CD14-positive monocyte (primary cell): ENCODE data around the gene PPFIBP2. TPM values are rescaled to one million over a fixed set of nuclear protein-coding genes. Genes with fewer than 3 reads are reported as not detected.

Experiments
- DNase-seq, 3 donors: peaks; one replicate each; pipeline ENCODE4 v3.0.0-alpha.2; 2011 to 2022
- H2AFZ ChIP-seq: 2 replicates; pipeline ENCODE4 v1.6.0; 2012; ENCODE audit warnings: mild to moderate bottlenecking, low read depth, low read length, inconsistent platforms; ENCODE audit not compliant: insufficient read depth, poor library complexity, severe bottlenecking
- H3K27ac ChIP-seq, 2 donors: 1 replicate in 1 of 2; 2 replicates in 1 of 2; pipeline ENCODE4 v1.5.1; 2012 to 2013; ENCODE audit warnings: low read length in 2 of 2, control low read depth in 1 of 2, inconsistent platforms in 1 of 2, low read depth in 1 of 2, mild to moderate bottlenecking in 1 of 2
- H3K27me3 ChIP-seq, 2 donors: one replicate each; pipeline versions ENCODE4 v1.6.0 to v1.6.1; 2011 to 2013; ENCODE audit warnings: low read length in 2 of 2; ENCODE audit not compliant: control insufficient read depth in 2 of 2, insufficient read depth in 2 of 2
- H3K36me3 ChIP-seq, 2 donors: replicated peaks in 1 of 2; 1 replicate in 1 of 2; 2 replicates in 1 of 2; pipeline versions ENCODE4 v1.5.1 to v1.6.1; 2012 to 2013; ENCODE audit warnings: low read length in 2 of 2, control low read depth in 1 of 2, inconsistent platforms in 1 of 2, mild to moderate bottlenecking in 1 of 2; ENCODE audit not compliant: insufficient read depth in 2 of 2, control insufficient read depth in 1 of 2
- H3K4me1 ChIP-seq, 2 donors: 1 replicate in 1 of 2; 2 replicates in 1 of 2; pipeline versions ENCODE4 v1.5.1 to v1.6.1; 2012 to 2013; ENCODE audit warnings: low read length in 2 of 2, control low read depth in 1 of 2, inconsistent platforms in 1 of 2, mild to moderate bottlenecking in 1 of 2, moderate library complexity in 1 of 2; ENCODE audit not compliant: insufficient read depth in 2 of 2, control insufficient read depth in 1 of 2
- H3K4me2 ChIP-seq: replicated peaks from 2 replicates; pipeline ENCODE3; 2012; ENCODE audit warnings: low read length, moderate library complexity, mild to moderate bottlenecking; ENCODE audit not compliant: poor library complexity, severe bottlenecking; ENCODE audit errors: extremely low read depth
- H3K4me3 ChIP-seq, 3 experiments: fragments of 200-600 bp in 1 of 3; sonication (generic) in 1 of 3; replicated peaks in 1 of 3; 1 replicate in 2 of 3; 2 replicates in 1 of 3; pipeline ENCODE4 v1.5.1; 2011 to 2013; ENCODE audit warnings: low read length in 3 of 3, mild to moderate bottlenecking in 3 of 3, control low read depth in 2 of 3, low read depth in 2 of 3, inconsistent platforms in 1 of 3, moderate library complexity in 1 of 3
- H3K79me2 ChIP-seq: 2 replicates; pipeline ENCODE4 v1.6.0; 2012; ENCODE audit warnings: mild to moderate bottlenecking, control low read depth, inconsistent platforms, low read length, moderate library complexity; ENCODE audit not compliant: insufficient read depth
- H3K9ac ChIP-seq: 2 replicates; pipeline ENCODE4 v1.6.0; 2017; ENCODE audit warnings: low read length, mild to moderate bottlenecking; ENCODE audit not compliant: insufficient read depth, poor library complexity, severe bottlenecking
- H3K9me3 ChIP-seq, 2 donors: replicated peaks in 1 of 2; 1 replicate in 1 of 2; 2 replicates in 1 of 2; pipeline versions ENCODE4 v1.5.1 to v1.6.1; 2012 to 2013; ENCODE audit warnings: low read length in 2 of 2, control low read depth in 1 of 2; ENCODE audit not compliant: control insufficient read depth in 1 of 2, insufficient read depth in 1 of 2
- H4K20me1 ChIP-seq: 2 replicates; pipeline ENCODE4 v1.6.0; 2012; ENCODE audit warnings: mild to moderate bottlenecking, low read length, control low read depth, moderate library complexity; ENCODE audit not compliant: insufficient read depth
- H3K27ac Mint-ChIP-seq, 7 donors: one replicate each; pipeline ENCODE4 v1.8.0; 2020; ENCODE audit warnings: mild to moderate bottlenecking in 7 of 7, mixed read lengths in 7 of 7, moderate library complexity in 6 of 7, inconsistent platforms in 2 of 7
- H3K27me3 Mint-ChIP-seq, 3 donors: one replicate each; pipeline ENCODE4 v1.8.0; 2021 to 2022; ENCODE audit warnings: low read depth in 3 of 3, mild to moderate bottlenecking in 3 of 3, mixed read lengths in 3 of 3, moderate library complexity in 3 of 3, inconsistent platforms in 1 of 3
- H3K36me3 Mint-ChIP-seq, 2 donors: one replicate each; pipeline ENCODE4 v1.8.0; 2020; ENCODE audit warnings: mixed read lengths in 2 of 2, inconsistent platforms in 1 of 2, mild to moderate bottlenecking in 1 of 2
- H3K4me1 Mint-ChIP-seq: one replicate; pipeline ENCODE4 v1.8.0; 2020; ENCODE audit warnings: mild to moderate bottlenecking, mixed read lengths
- H3K4me3 Mint-ChIP-seq, 2 donors: one replicate each; pipeline ENCODE4 v1.8.0; 2020; ENCODE audit warnings: mild to moderate bottlenecking in 2 of 2, mixed read lengths in 2 of 2, moderate library complexity in 1 of 2
- H3K9me3 Mint-ChIP-seq, 7 donors: one replicate each; pipeline ENCODE4 v1.8.0; 2020 to 2022; ENCODE audit warnings: mixed read lengths in 7 of 7, mild to moderate bottlenecking in 6 of 7, moderate library complexity in 6 of 7, inconsistent platforms in 2 of 7
- CTCF ChIP-seq: fragments of 200-600 bp; IDR thresholded peaks from one replicate; pipeline ENCODE4 v1.8.0; 2022; ENCODE audit warnings: antibody characterized with exemption, mild to moderate bottlenecking
- WGBS: methylation state at CpG from one replicate; pipeline ENCODE4 v1.1.5; 2013; ENCODE audit warnings: missing lambda C conversion rate; ENCODE audit not compliant: insufficient coverage; 5-methylcytosine and 5-hydroxymethylcytosine counted together
- intact Hi-C, 2 donors: fragments of 100-400 bp; cut with micrococcal nuclease; formaldehyde crosslinking; loops; one replicate each; pipeline versions ENCODE4 v1.15.0 to v1.15.1; 2023
- polyA plus RNA-seq, 3 donors: library from polyadenylated mRNA; depleted of rRNA in 1 of 3; unstranded in 2 of 3; stranded (reverse) in 1 of 3; fragments of 300-500 nt in 2 of 3; fragments of >200 nt in 1 of 3; fragmentation: Illumina TruSeq in 2 of 3; gene quantifications; 1 replicate in 2 of 3; 2 replicates in 1 of 3; pipeline ENCODE4 v1.2.3, GENCODE V29; 2012 to 2021

Gene PPFIBP2
- polyA plus RNA-seq, 3 donors = 5.9 to 41.6 (median 8.6) TPM

- peak overlapping the region in 1 of 7 donors; percentile 74 for H3K27ac Mint-ChIP-seq
- no peaks in the 10 kb centered on the region for H3K9me3 ChIP-seq
- H3K79me2 ChIP-seq = peaks cover 3% of the 10 kb centered on the region
- peaks cover 72% of the 10 kb centered on the region for H3K4me1 Mint-ChIP-seq
- H3K9ac ChIP-seq = no peak overlapping the region
- no peak overlapping the region for H3K4me2 ChIP-seq
- H3K9me3 Mint-ChIP-seq = peaks cover 0 to 3% (median 0%) of the 10 kb centered on the region in 7 donors
- H2AFZ ChIP-seq = no peak overlapping the region
- WGBS = 66% methylated on average over 7 of the region's 11 CpGs
- no peak overlapping the region for H3K27ac ChIP-seq
- peaks cover 32 to 46% of the 10 kb centered on the region in 2 donors for H3K36me3 Mint-ChIP-seq
- intact Hi-C loops = loop anchor here in 1 of 2 donors (10.0 kb wide), 1 partner anchor 61 kb away; the partner anchor contains the start of gene PPFIBP2
- H4K20me1 ChIP-seq = peaks cover 38% of the 10 kb centered on the region
- no peak for TF ChIP-seq CTCF
- peaks cover 42 to 66% of the 10 kb centered on the region in 2 donors for H3K4me1 ChIP-seq
- no peak for DNase-seq
- H3K27me3 ChIP-seq = peaks cover 0 to 28% of the 10 kb centered on the region in 2 donors
- peak overlapping the region in 1 of 2 donors; percentile 80 for H3K4me3 Mint-ChIP-seq
- no peak overlapping the region for H3K4me3 ChIP-seq
- peaks cover 31 to 46% (median 44%) of the 10 kb centered on the region in 3 donors for H3K27me3 Mint-ChIP-seq
- H3K36me3 ChIP-seq = peaks cover 0 to 10% of the 10 kb centered on the region in 2 donors
Observed at GRCh38 chr11:7575841-7576725, 62.3 kb downstream of the PPFIBP2 start.

GRCh38 chr11:7576726-7577290 is 63.0 kb downstream of the PPFIBP2 start:
- TF ChIP-seq CTCF = no peak
- Histone ChIP-seq H3K36me3 (peaks cover 0 to 10% of the 10 kb centered on the region in 2 donors), H3K27ac (no peak overlapping the region), H3K27me3 (peaks cover 0 to 28% of the 10 kb centered on the region in 2 donors), H2AFZ (no peak overlapping the region), H3K4me1 (peaks cover 43 to 63% of the 10 kb centered on the region in 2 donors), H3K9me3 (no peaks in the 10 kb centered on the region), H3K4me3 (peak overlapping the region in 1 of 3 experiments; percentile 52), H3K4me2 (no peak overlapping the region), H4K20me1 (peaks cover 33% of the 10 kb centered on the region), H3K9ac (no peak overlapping the region), H3K79me2 (peaks cover 3% of the 10 kb centered on the region)
- Mint-ChIP-seq H3K36me3 (peaks cover 36 to 46% of the 10 kb centered on the region in 2 donors), H3K27me3 (peaks cover 29 to 46% (median 46%) of the 10 kb centered on the region in 3 donors), H3K27ac (peak overlapping the region in 2 of 7 donors; percentile 15 to 61), H3K4me1 (peaks cover 69% of the 10 kb centered on the region), H3K9me3 (peaks cover 0 to 3% (median 0%) of the 10 kb centered on the region in 7 donors), H3K4me3 (peak overlapping the region in 1 of 2 donors; percentile 80)
- DNase-seq = no peak
- 72% methylated on average over 5 of the region's 13 CpGs for WGBS
- intact Hi-C loops = loop anchor here in 1 of 2 donors (10.0 kb wide), 1 partner anchor 62 kb away; the partner anchor contains the start of gene PPFIBP2
